CD8-positive, alpha-beta memory T cell (primary cell): ENCODE measurements around the gene RPN2. TPM values are rescaled to one million over a fixed set of nuclear protein-coding genes. Genes with fewer than 3 reads are reported as not detected.

ENCODE experiments used
- CTCF ChIA-PET: fragments of 350-600 bp; sonication (Branson Sonifier 250); formaldehyde crosslinking; loops from one replicate; lab custom pipeline; 2021; ENCODE audit warnings: antibody characterized with exemption; lab: Charles Lee
- POLR2A ChIA-PET: fragments of 350-600 bp; sonication (Branson Sonifier 250); formaldehyde crosslinking; loops from one replicate; lab custom pipeline; 2021; ENCODE audit warnings: antibody characterized with exemption; lab: Charles Lee
- DNase-seq, 5 donors: peaks; one replicate each; pipeline versions ENCODE4 v3.0.0 to v3.0.0-alpha.2; 2020 to 2022; ENCODE audit warnings: mixed read lengths in 1 of 5
- H3K27ac ChIP-seq: one replicate; pipeline ENCODE4 v1.7.0; 2013; ENCODE audit warnings: low read depth, mild to moderate bottlenecking, low read length, moderate library complexity
- H3K27me3 ChIP-seq: 2 replicates; pipeline ENCODE4 v1.7.0; 2013; ENCODE audit warnings: low read length, mild to moderate bottlenecking; ENCODE audit not compliant: insufficient read depth, poor library complexity, severe bottlenecking
- H3K36me3 ChIP-seq: 2 replicates; pipeline ENCODE4 v1.7.0; 2013; ENCODE audit warnings: mild to moderate bottlenecking, low read length, moderate library complexity; ENCODE audit not compliant: insufficient read depth
- H3K4me1 ChIP-seq: 2 replicates; pipeline ENCODE4 v1.7.0; 2013; ENCODE audit warnings: mild to moderate bottlenecking, low read length, moderate library complexity; ENCODE audit not compliant: insufficient read depth
- H3K4me3 ChIP-seq: 2 replicates; pipeline ENCODE4 v1.7.0; 2013; ENCODE audit warnings: mild to moderate bottlenecking, low read length
- H3K9me3 ChIP-seq: 2 replicates; pipeline ENCODE4 v1.7.0; 2013; ENCODE audit warnings: mild to moderate bottlenecking, low read length
- H3K27ac Mint-ChIP-seq, 8 donors: one replicate each; pipeline ENCODE4 v1.8.0; 2020 to 2021; ENCODE audit warnings: mixed read lengths in 8 of 8, mild to moderate bottlenecking in 6 of 8, inconsistent platforms in 3 of 8, moderate library complexity in 3 of 8
- H3K27me3 Mint-ChIP-seq, 2 donors: one replicate each; pipeline ENCODE4 v1.8.0; 2020 to 2021; ENCODE audit warnings: mixed read lengths in 2 of 2, mild to moderate bottlenecking in 1 of 2, moderate library complexity in 1 of 2
- H3K36me3 Mint-ChIP-seq, 3 donors: one replicate each; pipeline ENCODE4 v1.8.0; 2020 to 2021; ENCODE audit warnings: mixed read lengths in 3 of 3, inconsistent platforms in 1 of 3, mild to moderate bottlenecking in 1 of 3
- H3K4me1 Mint-ChIP-seq, 3 donors: one replicate each; pipeline ENCODE4 v1.8.0; 2020 to 2021; ENCODE audit warnings: mixed read lengths in 3 of 3, inconsistent platforms in 1 of 3, mild to moderate bottlenecking in 1 of 3
- H3K4me3 Mint-ChIP-seq, 7 donors: one replicate each; pipeline ENCODE4 v1.8.0; 2020 to 2021; ENCODE audit warnings: mixed read lengths in 7 of 7, mild to moderate bottlenecking in 6 of 7, moderate library complexity in 4 of 7, inconsistent platforms in 2 of 7
- H3K9me3 Mint-ChIP-seq, 5 donors: one replicate each; pipeline ENCODE4 v1.8.0; 2020 to 2022; ENCODE audit warnings: mixed read lengths in 5 of 5, mild to moderate bottlenecking in 3 of 5, moderate library complexity in 2 of 5, inconsistent platforms in 1 of 5
- polyA plus RNA-seq: library from polyadenylated mRNA; unstranded; fragments of 300-500 nt; fragmentation: Illumina TruSeq; gene quantifications from one replicate; pipeline ENCODE4 v1.2.3, GENCODE V29; 2021
- total RNA-seq, 2 experiments: library from RNA; stranded (reverse); gene quantifications; one replicate each; pipeline ENCODE4 v1.2.3, GENCODE V29; 2021

RPN2 gene
- total and polyA plus RNA-seq, 3 experiments from 2014 or later: 155 to 281 (median 164) TPM

DNA sequence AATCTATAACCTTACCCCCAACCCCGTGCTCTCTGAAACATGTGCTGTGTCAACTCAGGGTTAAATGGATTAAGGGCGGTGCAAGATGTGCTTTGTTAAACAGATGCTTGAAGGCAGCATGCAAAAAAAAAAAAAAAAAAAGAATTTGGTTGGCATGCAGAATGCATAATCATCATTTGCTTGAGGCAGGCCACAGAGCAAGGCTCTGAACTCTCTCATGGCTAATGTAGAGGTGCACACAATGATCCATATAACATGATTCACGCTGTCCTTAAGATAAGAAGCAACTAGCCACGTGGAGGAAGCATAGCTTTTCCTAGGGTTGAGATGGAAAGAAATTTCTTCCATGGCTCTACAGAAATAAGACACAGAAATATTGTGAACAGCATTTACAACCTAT is 27.6 kb upstream of the RPN2 start:
- Histone ChIP-seq H3K27ac (no peak overlapping the region), H3K4me1 (no peaks in the 10 kb centered on the region), H3K4me3 (no peak overlapping the region), H3K27me3 (no peaks in the 10 kb centered on the region), H3K9me3 (no peaks in the 10 kb centered on the region), H3K36me3 (no peaks in the 10 kb centered on the region)
- Mint-ChIP-seq H3K9me3 (no peaks in the 10 kb centered on the region), H3K27me3 (no peaks in the 10 kb centered on the region), H3K27ac (no peak overlapping the region), H3K36me3 (peaks cover 0 to 6% (median 0%) of the 10 kb centered on the region in 3 donors), H3K4me3 (no peak overlapping the region), H3K4me1 (no peaks in the 10 kb centered on the region)
- DNase-seq: no peak
- ChIA-PET POLR2A (no interaction called here), CTCF (no interaction called here)

DNA sequence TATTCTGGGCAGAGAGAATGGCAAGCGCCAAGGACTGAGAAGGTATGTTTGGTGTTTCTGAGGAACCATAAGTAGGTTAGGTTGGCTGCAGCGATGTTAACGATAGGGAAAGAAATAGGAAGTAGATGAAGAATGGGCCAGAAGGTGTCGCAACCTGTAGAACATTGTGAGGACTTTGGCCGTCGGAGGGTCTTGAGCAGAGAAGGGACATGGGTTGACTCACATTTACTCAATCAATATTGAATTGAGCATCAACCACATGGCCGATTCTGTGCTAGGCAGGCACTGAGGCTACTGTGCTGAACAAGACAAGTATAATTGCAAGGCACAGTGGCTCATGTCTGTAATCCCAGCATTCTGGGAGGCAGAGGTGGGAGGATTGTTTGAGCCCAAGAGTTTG is 26.8 kb upstream of the RPN2 start:
- H3K36me3 Mint-ChIP-seq: peaks cover 0 to 6% (median 0%) of the 10 kb centered on the region in 3 donors
- H3K36me3 ChIP-seq: no peaks in the 10 kb centered on the region
- ChIA-PET POLR2A (interaction anchor here (0.6 kb wide), 1 partner anchor 65 kb away, joined by 3 read pairs; no protein-coding TSS in a partner anchor), CTCF (no interaction called here)
- no peak for DNase-seq
- H3K27me3 ChIP-seq: no peaks in the 10 kb centered on the region
- H3K4me1 ChIP-seq: no peaks in the 10 kb centered on the region
- H3K4me3 ChIP-seq: no peak overlapping the region
- no peak overlapping the region for H3K27ac Mint-ChIP-seq
- H3K9me3 ChIP-seq: no peaks in the 10 kb centered on the region
- no peaks in the 10 kb centered on the region for H3K9me3 Mint-ChIP-seq
- no peak overlapping the region for H3K4me3 Mint-ChIP-seq
- H3K27ac ChIP-seq: no peak overlapping the region
- no peaks in the 10 kb centered on the region for H3K4me1 Mint-ChIP-seq
- H3K27me3 Mint-ChIP-seq: no peaks in the 10 kb centered on the region

DNA sequence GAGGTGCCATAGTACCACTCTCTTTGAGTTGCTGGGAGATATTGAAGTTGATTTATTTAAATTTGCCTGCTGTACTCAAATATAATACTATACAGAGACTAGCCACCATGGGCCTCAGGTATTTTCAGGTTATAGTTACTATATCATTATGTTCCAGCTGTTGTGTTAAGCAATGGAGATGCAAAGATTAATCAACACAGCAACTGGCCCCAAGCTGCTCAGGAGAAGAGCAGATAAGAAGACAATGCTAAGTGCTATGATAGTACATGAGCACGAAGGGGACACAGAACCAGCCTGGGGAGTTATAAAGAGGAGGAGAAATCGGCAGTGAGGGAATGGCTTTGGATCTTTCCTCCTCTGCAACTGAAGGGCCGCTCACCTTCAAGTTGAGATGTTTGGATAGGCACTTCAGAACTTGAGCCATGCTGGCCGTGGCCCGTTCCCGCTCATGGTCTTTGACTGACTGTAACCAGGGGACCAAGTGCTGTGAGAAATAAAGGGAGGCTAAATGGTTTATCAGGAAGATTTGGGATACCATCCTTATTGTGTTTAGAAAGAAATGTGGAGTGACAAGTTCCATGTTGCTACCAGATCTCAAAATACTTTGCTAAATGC is 24.3 kb upstream of the RPN2 start:
- no peak overlapping the region for H3K4me3 ChIP-seq
- peaks cover 0 to 6% (median 0%) of the 10 kb centered on the region in 3 donors for H3K36me3 Mint-ChIP-seq
- H3K27me3 ChIP-seq: no peaks in the 10 kb centered on the region
- POLR2A ChIA-PET: no interaction called here
- no peaks in the 10 kb centered on the region for H3K27me3 Mint-ChIP-seq
- no peaks in the 10 kb centered on the region for H3K4me1 Mint-ChIP-seq
- no peaks in the 10 kb centered on the region for H3K9me3 ChIP-seq
- no peak overlapping the region for H3K27ac Mint-ChIP-seq
- no peaks in the 10 kb centered on the region for H3K36me3 ChIP-seq
- no peak overlapping the region for H3K27ac ChIP-seq
- CTCF ChIA-PET: no interaction called here
- H3K4me3 Mint-ChIP-seq: no peak overlapping the region
- no peak for DNase-seq
- H3K4me1 ChIP-seq: no peaks in the 10 kb centered on the region
- no peaks in the 10 kb centered on the region for H3K9me3 Mint-ChIP-seq

DNA sequence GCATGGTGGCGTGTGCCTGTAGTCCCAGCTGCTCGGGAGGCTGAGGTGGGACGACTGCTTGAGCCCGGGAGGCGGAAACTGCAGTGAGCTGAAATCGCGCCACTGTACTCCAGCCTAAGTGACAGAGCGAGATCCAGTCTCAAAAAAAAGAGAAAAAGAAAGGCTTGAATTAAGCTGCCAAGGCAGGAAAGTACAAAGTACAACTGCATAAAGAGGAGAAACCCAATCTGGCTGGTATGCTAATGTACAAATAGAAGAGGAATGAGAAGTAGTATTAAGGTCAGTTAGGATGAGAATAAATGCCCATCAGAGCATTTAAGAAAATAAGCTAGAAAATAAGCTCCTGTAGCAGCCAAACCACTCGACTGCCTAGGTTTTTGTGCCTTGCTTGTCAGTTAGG is 23.1 kb upstream of the RPN2 start:
- Mint-ChIP-seq H3K27ac (no peak overlapping the region), H3K4me1 (no peaks in the 10 kb centered on the region), H3K9me3 (no peaks in the 10 kb centered on the region), H3K27me3 (no peaks in the 10 kb centered on the region), H3K36me3 (peaks cover 0 to 6% (median 0%) of the 10 kb centered on the region in 3 donors), H3K4me3 (no peak overlapping the region)
- Histone ChIP-seq H3K4me3 (no peak overlapping the region), H3K9me3 (no peaks in the 10 kb centered on the region), H3K27me3 (no peaks in the 10 kb centered on the region), H3K27ac (no peak overlapping the region), H3K4me1 (no peaks in the 10 kb centered on the region), H3K36me3 (no peaks in the 10 kb centered on the region)
- DNase-seq: no peak
- CTCF ChIA-PET: interaction anchor here (1.2 kb wide), 1 partner anchor 23 kb away, joined by 6 read pairs; the partner anchor contains the start of genes MROH8 and RPN2
- POLR2A ChIA-PET: no interaction called here

DNA sequence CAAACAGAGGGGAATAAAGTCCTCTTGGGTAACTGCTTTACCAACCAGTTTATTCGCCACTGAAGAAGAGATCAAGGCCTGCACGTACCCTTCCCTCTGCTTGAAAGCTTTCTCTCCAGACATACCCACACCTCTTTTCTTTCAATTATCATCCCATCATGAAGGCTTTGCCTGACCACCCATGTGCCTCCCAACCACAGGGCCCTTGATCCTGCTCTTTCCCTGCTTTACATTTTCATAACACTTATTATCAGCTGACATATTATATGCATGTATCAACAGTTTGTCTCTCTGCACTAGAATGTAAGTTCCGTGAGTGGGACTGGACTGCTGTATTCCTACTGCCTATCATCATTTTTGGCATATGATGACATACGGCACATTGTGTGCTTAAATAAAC is 20.9 kb upstream of the RPN2 start:
- no peak overlapping the region for H3K27ac Mint-ChIP-seq
- POLR2A ChIA-PET: interaction anchor here (0.5 kb wide), 1 partner anchor 219 kb away, joined by 5 read pairs; no protein-coding TSS in a partner anchor
- Histone ChIP-seq H3K36me3 (no peaks in the 10 kb centered on the region), H3K27me3 (no peaks in the 10 kb centered on the region), H3K9me3 (no peaks in the 10 kb centered on the region), H3K4me3 (no peak overlapping the region), H3K4me1 (no peaks in the 10 kb centered on the region), H3K27ac (no peak overlapping the region)
- no peaks in the 10 kb centered on the region for H3K27me3 Mint-ChIP-seq
- H3K4me3 Mint-ChIP-seq: no peak overlapping the region
- DNase-seq: no peak
- peaks cover 0 to 2% (median 0%) of the 10 kb centered on the region in 3 donors for H3K36me3 Mint-ChIP-seq
- no peaks in the 10 kb centered on the region for H3K9me3 Mint-ChIP-seq
- H3K4me1 Mint-ChIP-seq: no peaks in the 10 kb centered on the region
- CTCF ChIA-PET: no interaction called here

DNA sequence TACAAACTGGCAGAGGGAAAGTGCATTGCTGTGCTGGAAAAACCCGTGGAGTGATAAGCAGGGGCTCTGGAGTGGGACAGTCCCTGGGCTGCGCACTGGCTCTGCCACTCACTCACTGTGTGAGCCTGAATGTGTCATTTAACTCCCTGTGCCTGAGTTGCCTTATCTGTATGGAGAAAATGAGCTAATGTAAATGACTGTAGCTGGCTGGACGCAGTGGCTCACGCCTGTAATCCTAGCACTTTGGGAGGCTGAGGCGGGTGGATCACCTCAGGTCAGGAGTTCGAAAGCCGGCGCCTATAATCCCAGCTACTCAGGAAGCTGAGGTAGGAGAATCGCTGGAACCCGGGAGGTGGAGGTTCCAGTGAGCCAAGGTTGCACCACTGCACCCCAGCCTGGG is 18.4 kb upstream of the RPN2 start:
- Histone ChIP-seq H3K4me3 (no peak overlapping the region), H3K36me3 (no peaks in the 10 kb centered on the region), H3K27me3 (no peaks in the 10 kb centered on the region), H3K9me3 (no peaks in the 10 kb centered on the region), H3K27ac (no peak overlapping the region), H3K4me1 (no peaks in the 10 kb centered on the region)
- Mint-ChIP-seq H3K27ac (no peak overlapping the region), H3K4me3 (no peak overlapping the region), H3K36me3 (no peaks in the 10 kb centered on the region), H3K4me1 (no peaks in the 10 kb centered on the region), H3K27me3 (no peaks in the 10 kb centered on the region), H3K9me3 (no peaks in the 10 kb centered on the region)
- POLR2A ChIA-PET: no interaction called here
- DNase-seq: no peak
- CTCF ChIA-PET: interaction anchor here (0.6 kb wide), 1 partner anchor 73 kb away, joined by 3 read pairs; no protein-coding TSS in a partner anchor

DNA sequence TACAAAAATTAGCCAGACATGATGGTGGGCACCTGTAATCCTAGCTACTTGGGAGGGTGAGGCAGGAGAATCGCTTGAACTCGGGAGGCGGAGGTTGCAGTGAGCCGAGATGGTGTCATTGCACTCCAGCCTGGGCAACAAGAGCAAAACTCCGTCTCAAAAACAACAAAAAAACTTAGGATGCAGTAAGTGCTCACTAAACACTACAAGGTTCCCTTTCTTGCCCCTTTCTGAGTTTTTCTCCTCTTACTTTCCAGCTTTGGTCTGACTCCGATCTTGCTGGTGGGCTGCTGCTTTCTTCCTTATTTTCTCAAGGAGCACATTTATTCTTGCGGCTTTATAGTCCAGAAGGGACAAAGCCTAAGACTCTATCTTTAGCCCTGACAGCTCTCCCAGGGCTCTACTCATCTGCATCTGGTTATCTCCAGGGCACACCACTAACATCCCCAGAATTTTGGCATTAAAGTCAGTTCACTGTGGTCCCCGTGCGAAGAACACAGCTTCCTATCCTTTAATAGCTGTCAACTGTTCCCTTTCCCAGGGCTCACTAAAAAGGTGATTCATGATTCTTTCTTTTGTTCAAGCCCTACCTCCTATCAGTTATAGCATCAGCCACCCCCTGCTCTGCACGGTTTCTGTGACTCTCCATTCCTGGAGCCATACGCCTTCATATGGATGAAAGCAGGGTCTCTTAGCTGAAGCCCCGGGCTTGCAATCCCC is 17.1 kb upstream of the RPN2 start:
- no peaks in the 10 kb centered on the region for H3K36me3 ChIP-seq

DNA sequence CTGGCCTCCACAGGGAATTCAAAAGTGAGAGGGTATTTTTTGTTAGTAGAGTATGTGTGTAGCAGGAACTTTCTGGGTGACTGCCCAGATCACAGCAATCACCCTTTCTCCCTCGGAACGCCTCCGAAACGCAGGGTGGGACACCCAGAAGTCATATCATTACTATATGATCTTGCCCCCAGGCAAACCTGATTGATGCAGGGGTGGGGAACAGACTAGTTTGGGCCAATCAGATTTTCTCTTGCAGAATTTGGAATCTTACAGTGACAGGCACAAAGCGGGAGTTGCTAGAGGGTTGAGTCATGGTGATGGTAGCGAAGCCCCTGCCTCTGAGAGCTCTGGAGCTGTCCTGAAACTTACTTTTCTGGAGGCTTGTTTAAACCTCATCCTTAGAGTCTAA is 16.5 kb upstream of the RPN2 start:
- Histone ChIP-seq H3K36me3 (no peaks in the 10 kb centered on the region), H3K4me3 (no peak overlapping the region), H3K27me3 (no peaks in the 10 kb centered on the region), H3K4me1 (no peaks in the 10 kb centered on the region), H3K27ac (no peak overlapping the region), H3K9me3 (no peaks in the 10 kb centered on the region)
- Mint-ChIP-seq H3K4me3 (no peak overlapping the region), H3K9me3 (no peaks in the 10 kb centered on the region), H3K36me3 (peaks cover 0 to 3% (median 2%) of the 10 kb centered on the region in 3 donors), H3K27ac (no peak overlapping the region), H3K4me1 (no peaks in the 10 kb centered on the region), H3K27me3 (peaks cover 0 to 1% of the 10 kb centered on the region in 2 donors)
- no peak for DNase-seq
- POLR2A ChIA-PET: no interaction called here
- CTCF ChIA-PET: no interaction called here

More for the DNA sequence above, 17.1 kb upstream of the RPN2 start:
- DNase-seq: no peak
- H3K4me3 Mint-ChIP-seq: no peak overlapping the region
- POLR2A ChIA-PET: no interaction called here
- Histone ChIP-seq H3K4me1 (no peaks in the 10 kb centered on the region), H3K27ac (no peak overlapping the region), H3K9me3 (no peaks in the 10 kb centered on the region), H3K4me3 (no peak overlapping the region), H3K27me3 (no peaks in the 10 kb centered on the region)
- H3K27me3 Mint-ChIP-seq: peaks cover 0 to 1% of the 10 kb centered on the region in 2 donors
- H3K9me3 Mint-ChIP-seq: no peaks in the 10 kb centered on the region
- no peak overlapping the region for H3K27ac Mint-ChIP-seq
- CTCF ChIA-PET: no interaction called here
- H3K36me3 Mint-ChIP-seq: no peaks in the 10 kb centered on the region
- H3K4me1 Mint-ChIP-seq: no peaks in the 10 kb centered on the region
